Activated T-cell treated with anti-CD3 and anti-CD28 coated beads, Interleukin-2, amount 50 U/mL, for 48 hours (primary cell): ENCODE data around the gene MIA3.
A peak's percentile ranks its signal among the peaks of the same experiment; 100 is the strongest.
"Not testable (repeated sequence)": the region's sequence is repeated elsewhere in the genome, so short reads cannot be mapped to it uniquely, and the experiment has no call there.

Experiments used
- DNase-seq, 2 experiments: peaks; one replicate each; pipeline ENCODE4 v3.0.0-alpha.2; 2020

The MIA3 gene, protein sequence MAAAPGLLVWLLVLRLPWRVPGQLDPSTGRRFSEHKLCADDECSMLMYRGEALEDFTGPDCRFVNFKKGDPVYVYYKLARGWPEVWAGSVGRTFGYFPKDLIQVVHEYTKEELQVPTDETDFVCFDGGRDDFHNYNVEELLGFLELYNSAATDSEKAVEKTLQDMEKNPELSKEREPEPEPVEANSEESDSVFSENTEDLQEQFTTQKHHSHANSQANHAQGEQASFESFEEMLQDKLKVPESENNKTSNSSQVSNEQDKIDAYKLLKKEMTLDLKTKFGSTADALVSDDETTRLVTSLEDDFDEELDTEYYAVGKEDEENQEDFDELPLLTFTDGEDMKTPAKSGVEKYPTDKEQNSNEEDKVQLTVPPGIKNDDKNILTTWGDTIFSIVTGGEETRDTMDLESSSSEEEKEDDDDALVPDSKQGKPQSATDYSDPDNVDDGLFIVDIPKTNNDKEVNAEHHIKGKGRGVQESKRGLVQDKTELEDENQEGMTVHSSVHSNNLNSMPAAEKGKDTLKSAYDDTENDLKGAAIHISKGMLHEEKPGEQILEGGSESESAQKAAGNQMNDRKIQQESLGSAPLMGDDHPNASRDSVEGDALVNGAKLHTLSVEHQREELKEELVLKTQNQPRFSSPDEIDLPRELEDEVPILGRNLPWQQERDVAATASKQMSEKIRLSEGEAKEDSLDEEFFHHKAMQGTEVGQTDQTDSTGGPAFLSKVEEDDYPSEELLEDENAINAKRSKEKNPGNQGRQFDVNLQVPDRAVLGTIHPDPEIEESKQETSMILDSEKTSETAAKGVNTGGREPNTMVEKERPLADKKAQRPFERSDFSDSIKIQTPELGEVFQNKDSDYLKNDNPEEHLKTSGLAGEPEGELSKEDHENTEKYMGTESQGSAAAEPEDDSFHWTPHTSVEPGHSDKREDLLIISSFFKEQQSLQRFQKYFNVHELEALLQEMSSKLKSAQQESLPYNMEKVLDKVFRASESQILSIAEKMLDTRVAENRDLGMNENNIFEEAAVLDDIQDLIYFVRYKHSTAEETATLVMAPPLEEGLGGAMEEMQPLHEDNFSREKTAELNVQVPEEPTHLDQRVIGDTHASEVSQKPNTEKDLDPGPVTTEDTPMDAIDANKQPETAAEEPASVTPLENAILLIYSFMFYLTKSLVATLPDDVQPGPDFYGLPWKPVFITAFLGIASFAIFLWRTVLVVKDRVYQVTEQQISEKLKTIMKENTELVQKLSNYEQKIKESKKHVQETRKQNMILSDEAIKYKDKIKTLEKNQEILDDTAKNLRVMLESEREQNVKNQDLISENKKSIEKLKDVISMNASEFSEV (N-terminal part only)

DNA sequence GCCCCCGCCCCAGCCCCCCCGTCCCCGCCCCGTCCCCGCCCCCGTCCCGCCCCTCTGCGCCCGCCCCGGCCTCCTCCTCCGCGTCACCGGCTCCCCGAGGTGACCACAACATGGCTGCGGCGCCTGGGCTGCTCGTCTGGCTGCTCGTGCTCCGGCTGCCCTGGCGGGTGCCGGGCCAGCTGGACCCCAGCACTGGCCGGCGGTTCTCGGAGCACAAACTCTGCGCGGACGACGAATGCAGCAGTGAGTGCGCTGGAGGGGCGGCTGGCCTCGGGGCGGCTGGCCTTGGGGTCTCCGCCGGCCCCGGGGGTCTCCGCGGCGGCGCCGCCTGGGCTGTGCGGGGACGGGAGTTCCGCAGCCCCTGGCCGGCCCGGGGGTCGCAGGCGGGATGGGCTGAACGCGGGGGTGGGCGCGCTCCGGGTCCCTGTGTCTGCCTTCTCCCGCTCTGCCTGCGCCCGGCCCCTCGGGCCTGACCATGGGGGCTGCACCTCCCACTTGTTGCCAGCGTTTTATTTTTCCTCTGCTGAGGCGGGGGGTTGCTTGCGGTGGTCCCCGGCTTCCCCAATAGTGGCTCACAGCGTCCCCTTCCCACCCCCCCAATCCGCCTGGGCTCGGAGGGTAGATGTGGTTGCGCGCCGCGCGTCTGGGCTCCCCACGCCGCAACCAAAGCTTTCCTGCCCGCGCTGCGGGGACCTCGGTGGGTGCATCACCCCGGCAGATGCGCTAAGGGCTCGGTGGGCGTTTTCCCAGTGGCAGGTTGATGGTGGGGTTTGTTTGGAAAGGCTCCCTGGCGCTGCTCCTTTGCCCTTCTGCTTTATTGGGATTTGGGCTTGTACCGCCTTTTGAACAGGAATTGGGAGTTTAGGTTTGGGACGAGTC, at the start of gene MIA3:
MIA3 (plus strand) TSS at position 97 of the 879 bp plus-strand sequence; CDS start at position 111, 14 bp downstream.
- peak; percentile 70 to 75 for DNase-seq

DNA sequence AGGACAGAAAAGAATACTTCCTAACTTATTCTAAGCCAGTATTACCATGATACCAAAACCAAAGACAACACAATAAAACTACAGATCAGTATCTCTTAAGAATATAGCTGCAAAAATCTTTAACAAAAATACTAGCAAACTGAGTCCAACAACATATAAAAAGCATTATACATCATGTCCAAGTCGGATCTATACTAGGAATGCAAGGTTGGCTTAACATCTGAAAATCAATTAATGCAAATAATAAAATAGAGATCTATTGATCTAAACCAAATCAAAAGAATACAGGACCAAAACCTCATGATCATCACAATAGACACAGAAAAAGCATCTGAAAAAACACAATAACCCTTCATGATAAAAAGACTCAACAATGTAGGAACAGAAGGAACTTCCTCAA, 47.1 kb upstream of the MIA3 start:
- DNase-seq = no peak

DNA sequence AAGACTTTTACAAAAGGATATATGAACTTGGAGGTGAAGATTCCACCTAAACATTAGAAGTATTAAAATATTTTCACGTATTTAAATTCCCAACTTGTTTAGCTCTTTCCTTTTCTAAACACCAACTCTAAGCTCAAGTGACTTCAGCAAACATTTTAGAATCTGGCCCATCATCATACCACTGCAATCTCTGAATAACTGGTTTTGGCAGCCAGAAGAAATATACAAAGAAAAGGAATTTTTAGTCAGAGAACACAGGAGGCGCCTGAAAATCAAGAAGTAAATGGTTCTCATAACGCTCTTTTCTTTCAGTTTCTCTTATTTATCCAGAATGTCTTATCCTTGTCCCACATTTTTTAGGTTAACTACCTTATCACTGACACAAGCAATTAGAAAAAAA, 38.6 kb upstream of the MIA3 start:
- DNase-seq = no peak

DNA sequence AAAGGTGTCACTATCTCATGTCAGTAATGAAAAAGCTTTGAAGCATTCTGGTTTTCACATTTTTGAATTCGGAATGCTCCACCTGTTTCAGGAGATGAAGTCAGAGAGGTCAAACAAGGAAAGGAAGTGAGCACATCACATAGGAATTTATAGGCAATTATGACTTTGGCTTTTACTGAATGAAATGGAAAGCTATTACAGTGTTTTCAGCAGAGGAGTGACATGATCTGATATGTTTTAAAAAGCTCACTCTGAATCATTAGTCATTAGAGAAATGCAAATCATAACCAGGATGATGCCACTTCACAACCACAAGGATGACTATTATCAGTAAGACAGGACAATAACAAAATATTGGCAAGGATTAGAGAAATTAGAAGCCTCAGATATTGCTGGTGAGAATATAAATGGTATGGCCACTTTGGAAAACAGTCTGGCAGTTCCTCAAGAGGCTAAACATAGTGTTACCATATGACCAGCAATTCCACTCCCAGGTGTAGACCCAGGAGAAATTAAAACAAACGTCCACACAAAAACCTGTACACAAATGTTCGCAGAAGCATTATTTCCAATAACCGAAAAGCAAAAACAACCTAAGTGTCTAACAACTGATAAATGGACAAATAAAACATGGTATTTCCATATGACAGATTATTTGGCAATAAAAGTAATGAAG, 35.7 kb upstream of the MIA3 start:
- no peak for DNase-seq

DNA sequence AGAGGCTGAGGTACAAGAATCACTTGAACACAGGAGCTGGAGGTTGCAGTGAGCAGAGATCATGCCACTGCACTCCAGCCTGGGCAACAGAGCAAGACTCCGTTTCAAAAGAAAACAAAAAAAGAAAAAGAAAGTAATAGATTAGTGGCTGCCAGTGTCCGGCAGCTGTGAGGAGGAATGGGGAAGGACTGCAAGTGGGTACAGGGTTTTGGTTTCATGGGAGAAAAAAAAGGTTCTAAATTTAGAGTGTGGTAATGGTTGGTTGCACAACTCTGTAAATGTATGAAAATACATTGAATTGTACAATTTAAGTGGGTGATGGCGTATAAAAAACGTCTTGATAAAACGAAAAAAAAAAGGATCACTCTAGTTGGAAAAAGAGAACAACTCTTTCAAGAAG, 34.8 kb upstream of the MIA3 start:
- no peak for DNase-seq

DNA sequence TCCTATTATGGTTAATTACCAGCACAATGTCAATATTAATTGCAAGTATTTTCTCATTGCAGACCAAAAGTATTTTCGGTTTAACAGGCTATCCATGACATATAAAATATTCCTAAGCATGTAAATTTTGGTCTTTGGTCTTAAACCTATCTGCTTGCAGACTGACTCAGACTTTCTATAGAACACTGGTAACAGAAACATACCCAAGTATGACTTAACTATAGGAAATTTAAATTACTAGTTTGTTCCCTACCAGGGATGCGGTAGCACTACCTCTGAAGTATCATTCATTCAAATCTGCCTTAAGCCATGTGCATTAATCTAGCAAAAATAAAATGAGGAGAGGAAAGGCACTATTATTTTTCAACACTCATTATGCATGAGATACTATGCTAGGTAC, 31.1 kb upstream of the MIA3 start:
- DNase-seq = no peak

DNA sequence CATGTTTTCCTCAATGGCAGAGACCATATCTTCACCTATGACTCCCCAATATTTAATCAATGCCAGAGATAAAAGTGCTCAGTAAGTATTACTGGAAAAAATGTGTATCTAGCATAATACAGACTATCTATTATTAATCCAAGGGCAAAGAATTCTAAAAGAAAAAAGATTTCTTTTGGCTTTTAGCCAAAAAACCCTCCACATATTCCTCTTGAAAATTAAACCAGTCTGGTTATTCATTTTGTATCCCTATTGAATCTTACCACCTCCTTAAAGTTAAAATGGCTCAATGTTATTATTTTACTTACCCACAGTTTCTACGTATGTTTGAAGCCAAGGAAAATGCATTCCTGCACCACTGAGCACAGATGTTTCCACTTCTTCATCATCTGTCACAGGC, 29.8 kb upstream of the MIA3 start:
- DNase-seq = no peak

DNA sequence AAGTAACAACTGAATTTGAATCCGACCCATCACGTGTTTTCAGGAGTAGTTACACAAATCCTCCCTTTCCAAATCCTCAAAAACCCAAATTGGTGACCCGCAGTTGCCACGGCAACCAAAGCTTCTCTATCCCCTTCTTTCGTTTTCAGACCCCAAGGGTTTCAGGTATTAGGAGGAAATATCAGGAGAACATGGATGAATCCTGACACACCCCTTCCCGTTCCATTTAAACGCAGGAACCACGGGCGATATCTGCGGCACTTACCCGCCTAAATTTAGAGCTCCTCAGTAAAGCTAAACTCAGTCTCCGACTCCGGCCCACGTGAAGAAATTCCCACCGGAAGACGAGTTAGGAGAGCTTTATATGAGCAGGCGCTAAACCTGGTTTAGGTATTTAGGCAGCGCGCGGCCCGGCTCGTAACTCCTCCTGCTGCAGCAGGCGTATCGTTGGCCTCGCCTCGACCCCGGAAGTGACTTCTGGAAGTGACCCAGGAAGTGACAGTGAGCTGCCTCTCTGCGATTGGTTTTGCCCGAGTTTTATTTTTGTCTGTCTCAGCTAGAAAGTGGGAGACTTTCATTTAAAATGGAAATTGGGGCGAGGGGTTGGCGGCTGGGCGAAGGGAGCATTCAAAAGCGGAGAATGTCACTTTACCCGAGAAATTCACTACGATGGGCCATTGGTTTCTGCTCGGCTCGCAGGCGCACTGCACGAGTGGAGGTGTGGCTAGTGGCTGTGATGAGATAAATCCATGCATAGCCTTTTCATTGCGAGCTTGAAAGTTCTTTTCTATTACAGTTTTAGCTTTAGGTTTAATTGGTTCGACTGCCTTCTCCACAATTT, 28.2 kb upstream of the MIA3 start, which contains the start of gene TAF1A:
TAF1A (minus strand) TSS at position 472 of the 841 bp plus-strand sequence.
- peak; percentile 84 to 86 for DNase-seq

DNA sequence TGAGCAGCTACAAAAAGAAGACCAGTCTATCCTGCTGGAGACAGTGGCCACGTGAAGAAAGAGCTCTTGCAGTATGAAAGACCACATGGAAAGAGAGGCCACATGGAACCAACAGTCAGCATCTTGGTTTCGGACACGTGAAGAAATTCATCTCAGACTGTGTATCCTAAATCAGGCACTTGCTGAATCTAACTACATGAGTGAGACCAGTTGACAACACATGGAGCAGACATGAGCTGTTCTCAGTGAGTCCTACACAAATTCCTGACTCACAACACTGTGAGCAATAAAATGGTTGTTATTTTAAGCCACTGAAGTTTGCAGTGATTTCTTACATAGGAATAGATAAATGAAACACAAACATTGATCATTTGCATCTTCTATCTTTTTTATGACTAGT, 25.7 kb upstream of the MIA3 start:
- no peak for DNase-seq

DNA sequence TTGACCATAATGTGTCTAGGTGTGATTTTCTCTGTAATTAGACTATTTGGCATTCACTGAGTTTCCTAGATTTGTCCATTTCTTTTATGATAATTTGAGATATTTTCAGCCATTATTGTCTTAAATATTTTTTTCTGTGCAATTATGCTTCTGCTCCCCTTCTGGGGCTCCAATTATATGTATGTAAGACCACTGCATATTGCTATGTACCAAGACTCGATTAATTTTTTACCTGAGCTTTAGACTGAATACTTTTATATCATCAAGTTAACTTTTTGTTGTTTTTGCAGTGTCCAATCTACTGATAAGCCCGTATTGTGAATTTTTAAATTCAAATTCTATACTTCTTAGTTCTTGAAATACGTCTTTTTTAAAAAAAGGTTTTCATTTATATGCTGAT, 23.1 kb upstream of the MIA3 start:
- no peak for DNase-seq

DNA sequence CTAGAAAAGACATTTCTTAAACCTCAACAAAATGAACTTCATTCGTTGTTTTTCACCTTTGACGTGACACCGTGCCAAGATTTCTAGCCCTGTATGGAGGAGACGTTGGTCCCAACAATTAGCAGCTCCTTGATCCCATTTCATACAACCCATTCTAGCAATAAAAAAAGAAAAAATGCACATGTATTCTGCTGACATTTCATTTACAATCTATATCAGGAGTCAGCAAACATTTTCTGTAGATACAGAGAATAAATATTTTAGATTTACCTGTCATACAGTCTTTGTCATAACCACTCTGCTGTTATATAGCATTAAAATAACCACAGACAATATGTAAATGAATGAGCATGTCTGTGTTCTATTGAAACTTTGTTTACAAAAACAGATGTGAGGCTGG, 21.2 kb upstream of the MIA3 start:
- no peak for DNase-seq

DNA sequence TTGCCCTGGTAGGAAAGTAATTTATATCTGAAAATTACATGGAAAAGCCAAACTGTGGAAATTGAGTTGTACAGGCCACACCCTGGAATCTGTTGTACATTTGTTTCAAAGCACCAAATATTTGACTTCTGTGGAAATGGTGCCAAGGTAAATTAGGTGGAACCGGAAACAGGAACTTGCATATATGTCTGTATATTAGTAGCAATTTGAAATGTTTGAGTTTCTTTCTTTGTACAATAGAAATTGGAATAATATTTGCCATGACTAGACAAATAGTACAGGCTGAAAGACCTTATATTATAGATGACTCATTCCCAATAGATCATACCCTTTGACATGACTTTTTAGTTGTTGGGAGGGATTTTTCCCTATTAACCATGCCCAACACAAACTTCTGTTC, 17.6 kb upstream of the MIA3 start:
- no peak for DNase-seq

DNA sequence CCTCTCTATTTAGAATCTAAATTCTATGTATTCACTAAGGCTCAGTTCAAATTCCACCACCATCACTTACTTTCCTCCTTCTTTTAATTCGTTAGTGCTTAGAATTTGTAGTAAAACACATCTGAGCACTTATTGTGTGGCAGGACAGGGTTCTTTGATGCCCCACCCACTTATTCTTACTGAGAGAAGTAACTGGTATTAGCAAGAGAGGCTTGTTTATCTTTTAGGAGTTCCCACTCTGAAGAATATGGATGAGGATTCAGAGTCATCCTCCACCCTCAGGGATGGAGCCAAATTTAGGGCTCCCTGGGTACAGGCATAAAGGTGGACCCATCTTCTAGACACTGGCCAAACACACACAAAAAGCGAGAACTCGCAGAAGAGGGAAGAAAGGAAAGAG, 16.6 kb upstream of the MIA3 start:
- no peak for DNase-seq

DNA sequence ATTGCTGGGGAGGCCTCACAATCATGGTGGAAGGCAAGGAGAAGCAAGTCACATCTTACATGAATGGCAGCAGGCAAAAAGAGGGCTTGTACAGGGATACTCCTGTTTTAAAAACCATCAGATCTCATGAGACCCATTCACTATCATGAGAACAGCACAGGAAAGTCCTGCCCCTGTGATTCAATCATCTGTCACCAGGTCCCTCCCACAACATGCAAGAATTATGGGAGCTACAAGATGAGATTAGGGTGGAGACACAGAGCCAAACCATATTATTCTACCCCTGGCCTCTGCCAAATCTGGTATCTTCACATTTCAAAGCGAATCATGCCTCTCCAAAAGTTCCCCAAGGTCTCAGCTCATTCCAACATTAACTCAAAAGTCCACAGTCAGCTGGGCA, 11.1 kb upstream of the MIA3 start:
- DNase-seq = no peak

DNA sequence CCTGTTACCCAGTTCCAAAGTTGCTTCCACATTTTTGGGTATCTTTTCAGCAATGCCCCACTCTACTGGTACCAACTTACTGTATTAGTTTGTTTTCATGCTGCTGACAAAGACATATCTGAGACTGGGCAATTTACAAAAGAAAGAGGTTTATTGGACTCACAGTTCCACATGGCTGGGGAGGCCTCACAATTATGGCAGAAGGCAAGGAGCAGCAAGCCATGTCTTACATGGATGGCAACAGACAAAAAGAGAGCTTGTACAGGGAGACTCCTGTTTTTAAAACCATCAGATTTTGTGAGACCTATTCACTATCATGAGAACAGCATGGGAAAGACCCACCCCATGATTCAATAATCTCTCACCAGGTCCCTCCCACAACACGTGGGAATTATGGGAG, 8.8 kb upstream of the MIA3 start:
- DNase-seq = not testable (repeated sequence)

DNA sequence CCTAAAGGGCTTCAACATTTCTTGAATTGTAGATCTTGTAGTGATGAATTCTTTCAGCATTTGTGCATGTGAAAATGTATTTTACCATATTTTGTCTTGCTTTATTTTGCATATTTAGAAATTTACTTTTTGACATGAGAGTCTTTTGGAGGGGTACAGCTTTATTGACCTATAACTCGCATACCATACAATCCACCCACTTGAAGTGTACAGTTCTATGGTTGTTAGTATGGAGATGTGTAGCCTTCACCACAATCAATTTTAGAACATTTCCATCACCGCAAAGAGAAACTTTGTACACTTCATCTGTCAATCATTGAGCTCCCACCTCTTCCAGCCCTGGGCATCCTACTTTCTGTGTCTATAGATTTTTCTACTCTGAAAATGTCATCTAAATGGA, 7.2 kb upstream of the MIA3 start:
- DNase-seq = no peak

DNA sequence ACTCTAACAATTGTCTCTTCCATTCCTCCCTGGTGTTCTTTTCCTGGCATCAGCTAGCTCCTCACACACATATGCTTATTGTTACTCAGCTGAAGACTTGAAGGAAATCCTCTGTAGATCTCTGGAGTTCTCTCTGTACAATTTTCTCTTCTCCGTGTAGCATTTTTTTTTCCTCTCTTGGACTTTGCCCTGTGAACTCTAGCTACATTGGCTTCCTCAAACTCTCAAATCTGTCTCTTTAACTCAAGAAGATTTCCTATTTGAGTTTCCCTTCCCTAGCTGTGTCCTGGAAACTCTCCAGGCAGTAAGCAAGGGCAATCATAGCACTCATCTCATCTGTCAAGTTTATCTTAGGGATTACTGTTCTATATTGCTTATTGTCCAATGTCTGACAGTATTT, 4.3 kb upstream of the MIA3 start:
- DNase-seq = no peak

DNA sequence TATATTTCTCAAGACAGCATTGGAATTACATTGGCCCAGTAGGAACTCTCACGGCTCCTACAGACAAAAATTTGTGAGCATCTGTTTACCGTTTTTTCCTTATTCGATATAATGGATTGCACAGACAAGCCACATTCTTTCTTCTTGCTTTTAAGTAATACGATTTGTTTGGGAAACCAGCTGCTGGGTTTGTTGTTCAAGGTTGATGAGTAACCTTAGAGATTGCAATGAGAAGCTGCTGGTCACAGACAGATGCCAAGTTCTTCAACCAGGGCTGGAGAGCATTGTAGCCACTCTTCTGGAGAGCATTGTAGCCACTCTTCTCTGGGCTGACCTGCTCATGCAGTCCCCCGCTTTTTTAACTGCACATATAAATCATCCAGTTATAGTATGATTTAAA, 1.4 kb upstream of the MIA3 start:
- DNase-seq = no peak

DNA sequence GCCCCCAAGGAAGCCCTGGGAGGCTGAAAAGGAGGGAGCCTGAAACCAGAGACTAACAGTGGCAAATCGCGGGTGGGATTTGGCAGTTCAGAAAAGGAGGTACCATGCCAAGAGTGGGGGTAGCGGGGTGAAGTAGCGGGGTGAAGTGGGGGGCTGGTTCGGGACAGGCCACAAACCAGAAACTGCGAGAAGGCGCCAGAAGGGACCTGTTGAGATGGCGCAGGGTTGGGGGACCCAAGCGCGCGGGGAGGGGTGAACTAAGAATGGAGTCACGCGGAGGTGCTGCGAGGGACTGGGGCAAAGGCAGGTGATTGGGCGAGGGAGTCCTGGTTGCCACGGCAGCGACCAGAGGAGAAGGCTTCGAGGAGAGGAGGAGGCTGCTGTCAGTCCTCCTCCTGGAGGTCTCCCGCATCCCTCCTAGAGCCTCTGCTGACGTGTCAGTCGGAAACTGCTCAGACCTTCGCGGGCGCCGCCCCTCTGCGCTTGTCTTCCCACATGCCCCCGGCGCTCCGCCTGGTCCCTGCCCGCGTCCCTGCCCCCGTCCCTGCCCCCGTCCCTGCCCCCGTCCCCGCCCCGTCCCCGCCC, 438 bp upstream of the MIA3 start:
- DNase-seq = peak; percentile 82 to 89
